Purkinje cell (primary cell): ENCODE results near the gene NPTX1. TPM values are rescaled to one million over a fixed set of nuclear protein-coding genes. Genes with fewer than 3 reads are reported as not detected.

Experiments used
- polyA plus RNA-seq: library from polyadenylated mRNA; unstranded; fragments of >200 nt; fragmentation: Nextera tagmentation; gene quantifications from 2 replicates; pipeline ENCODE4 v1.2.1, GENCODE V29; 2014

The NPTX1 gene, protein sequence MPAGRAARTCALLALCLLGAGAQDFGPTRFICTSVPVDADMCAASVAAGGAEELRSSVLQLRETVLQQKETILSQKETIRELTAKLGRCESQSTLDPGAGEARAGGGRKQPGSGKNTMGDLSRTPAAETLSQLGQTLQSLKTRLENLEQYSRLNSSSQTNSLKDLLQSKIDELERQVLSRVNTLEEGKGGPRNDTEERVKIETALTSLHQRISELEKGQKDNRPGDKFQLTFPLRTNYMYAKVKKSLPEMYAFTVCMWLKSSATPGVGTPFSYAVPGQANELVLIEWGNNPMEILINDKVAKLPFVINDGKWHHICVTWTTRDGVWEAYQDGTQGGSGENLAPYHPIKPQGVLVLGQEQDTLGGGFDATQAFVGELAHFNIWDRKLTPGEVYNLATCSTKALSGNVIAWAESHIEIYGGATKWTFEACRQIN
- polyA plus RNA-seq: 235 and 298 TPM in 2 replicates

GRCh38 chr17:80475910-80476876, at the start of gene NPTX1:
NPTX1 (minus strand) TSS chr17:80476607; CDS start chr17:80476446, 161 bp downstream.

Other genes with a start within 250 kb of the NPTX1 start
- 2.6 and 2.9 TPM in 2 replicates for gene RNF213, start 215.8 kb downstream of the NPTX1 start, polyA plus RNA-seq
- 5.9 and 9.2 TPM in 2 replicates for gene ENDOV, start 61.4 kb downstream of the NPTX1 start, polyA plus RNA-seq
- gene RPTOR, start 68.2 kb upstream of the NPTX1 start, polyA plus RNA-seq: 0.24 and 2.2 TPM in 2 replicates